ENCODE results near the gene JPH3.

The JPH3 gene

GRCh38 chr16:87563022-87563421 is 39.3 kb upstream of the JPH3 start:
- DNase-seq = no peak
- Histone ChIP-seq H3K27ac (no peak overlapping the region), H3K36me3 (replicated peaks) (no peaks in the 10 kb centered on the region), H3K27me3 (replicated peaks) (no peaks in the 10 kb centered on the region), H3K4me3 (ENCODE audit: low read depth, low read length) (no peak overlapping the region)
- in situ Hi-C loops (cut with HindIII; ENCODE audit: low pct_ligation_motif_present, low sequenced_read_pairs) = no loop called here
- no peak for TF ChIP-seq CTCF (IDR thresholded peaks at IDR 0.05; ENCODE audit: low read depth, low read length, missing control alignments)

GRCh38 chr16:87563714-87564523 is 38.4 kb upstream of the JPH3 start:
- DNase-seq = no peak
- in situ Hi-C loops (cut with HindIII; ENCODE audit: low pct_ligation_motif_present, low sequenced_read_pairs) = no loop called here
- Histone ChIP-seq H3K36me3 (replicated peaks) (no peaks in the 10 kb centered on the region), H3K27me3 (replicated peaks) (no peaks in the 10 kb centered on the region), H3K27ac (no peak overlapping the region), H3K4me3 (ENCODE audit: low read depth, low read length) (no peak overlapping the region)
- no peak for TF ChIP-seq CTCF (IDR thresholded peaks at IDR 0.05; ENCODE audit: low read depth, low read length, missing control alignments)

- no peak overlapping the region for H3K4me3 ChIP-seq (ENCODE audit: low read depth, low read length)
- H3K27me3 ChIP-seq (replicated peaks) = no peaks in the 10 kb centered on the region
- H3K36me3 ChIP-seq (replicated peaks) = no peaks in the 10 kb centered on the region
- no peak for DNase-seq
- H3K27ac ChIP-seq = no peak overlapping the region
- no peak for TF ChIP-seq CTCF (IDR thresholded peaks at IDR 0.05; ENCODE audit: low read depth, low read length, missing control alignments)
- in situ Hi-C loops (cut with HindIII; ENCODE audit: low pct_ligation_motif_present, low sequenced_read_pairs) = no loop called here
These were observed 37.9 kb upstream of the JPH3 start for GRCh38 chr16:87564524-87564778.

- no peaks in the 10 kb centered on the region for H3K27me3 ChIP-seq (replicated peaks)
- no peak for TF ChIP-seq CTCF (IDR thresholded peaks at IDR 0.05; ENCODE audit: low read depth, low read length, missing control alignments)
- no peak for DNase-seq
- in situ Hi-C loops (cut with HindIII; ENCODE audit: low pct_ligation_motif_present, low sequenced_read_pairs) = no loop called here
- H3K36me3 ChIP-seq (replicated peaks) = no peaks in the 10 kb centered on the region
- no peak overlapping the region for H3K27ac ChIP-seq
- H3K4me3 ChIP-seq (ENCODE audit: low read depth, low read length) = no peak overlapping the region
These were observed 32.4 kb upstream of the JPH3 start for GRCh38 chr16:87569601-87570571.

- Histone ChIP-seq H3K4me3 (ENCODE audit: low read depth, low read length) (no peak overlapping the region), H3K27ac (no peak overlapping the region), H3K27me3 (replicated peaks) (no peaks in the 10 kb centered on the region), H3K36me3 (replicated peaks) (no peaks in the 10 kb centered on the region)
- in situ Hi-C loops (cut with HindIII; ENCODE audit: low pct_ligation_motif_present, low sequenced_read_pairs) = no loop called here
- DNase-seq = no peak
- no peak for TF ChIP-seq CTCF (IDR thresholded peaks at IDR 0.05; ENCODE audit: low read depth, low read length, missing control alignments)
These were observed 31.8 kb upstream of the JPH3 start for GRCh38 chr16:87570572-87570937.

Data from brain microvascular endothelial cell (primary cell).